Fibroblast of lung (primary cell): Measurements from ENCODE around the gene GATA5. TPM values are rescaled to one million over a fixed set of nuclear protein-coding genes. Genes with fewer than 3 reads are reported as not detected.

ENCODE experiments used
- DNase-seq, 2 donors: peaks; one replicate each; pipeline versions ENCODE4 v3.0.0 to v3.0.0-alpha.2; 2010; ENCODE audit warnings: low read depth in 2 of 2
- H2AFZ ChIP-seq: 2 replicates; pipeline ENCODE4 v1.5.1; 2012; ENCODE audit warnings: low read length, control low read depth, inconsistent platforms
- H3K27ac ChIP-seq: 2 replicates; pipeline ENCODE4 v1.5.1; 2011; ENCODE audit warnings: low read length, control low read depth; ENCODE audit not compliant: insufficient read depth
- H3K27me3 ChIP-seq: 2 replicates; pipeline ENCODE4 v1.5.1; 2011; ENCODE audit warnings: mild to moderate bottlenecking, low read length; ENCODE audit not compliant: control insufficient read depth, insufficient read depth
- H3K36me3 ChIP-seq: 2 replicates; pipeline ENCODE4 v1.5.1; 2011; ENCODE audit warnings: low read length; ENCODE audit not compliant: control insufficient read depth, insufficient read depth
- H3K4me1 ChIP-seq: 2 replicates; pipeline ENCODE4 v1.5.1; 2011; ENCODE audit warnings: low read length; ENCODE audit not compliant: control insufficient read depth, insufficient read depth; ENCODE audit errors: extremely low read depth
- H3K4me2 ChIP-seq: 2 replicates; pipeline ENCODE4 v1.5.1; 2011; ENCODE audit warnings: low read length, control low read depth; ENCODE audit not compliant: insufficient read depth; ENCODE audit errors: extremely low read depth
- H3K4me3 ChIP-seq, 4 experiments: fragments of 200-600 bp in 1 of 4; sonication (generic) in 1 of 4; replicated peaks in 1 of 4; 2 replicates each; pipeline ENCODE4 v1.5.1; 2011 to 2016; ENCODE audit warnings: low read length in 4 of 4, low read depth in 3 of 4, mild to moderate bottlenecking in 3 of 4, control low read depth in 2 of 4, inconsistent platforms in 1 of 4, mixed read lengths in 1 of 4; ENCODE audit not compliant: insufficient read depth in 1 of 4; ENCODE audit errors: control extremely low read depth in 1 of 4
- H3K79me2 ChIP-seq: 2 replicates; pipeline ENCODE4 v1.5.1; 2012; ENCODE audit warnings: mild to moderate bottlenecking, low read length, inconsistent platforms; ENCODE audit not compliant: control insufficient read depth, insufficient read depth
- H3K9ac ChIP-seq: 2 replicates; pipeline ENCODE4 v1.5.1; 2011; ENCODE audit warnings: mild to moderate bottlenecking, low read length, control low read depth; ENCODE audit not compliant: insufficient read depth
- H3K9me3 ChIP-seq: 2 replicates; pipeline ENCODE4 v1.5.1; 2012; ENCODE audit warnings: low read depth, low read length; ENCODE audit not compliant: control insufficient read depth, insufficient read depth
- H4K20me1 ChIP-seq: 2 replicates; pipeline ENCODE4 v1.5.1; 2011; ENCODE audit warnings: low read length; ENCODE audit not compliant: control insufficient read depth, insufficient read depth; ENCODE audit errors: extremely low read depth
- EZH2 ChIP-seq: IDR thresholded peaks from 2 replicates; pipeline ENCODE4 v1.5.1; 2012; ENCODE audit warnings: low read length, control low read depth, mild to moderate bottlenecking; ENCODE audit errors: missing control alignments
- polyA plus RNA-seq, 2 donors: library from polyadenylated mRNA; depleted of rRNA in 1 of 2; stranded (reverse) in 1 of 2; unstranded in 1 of 2; fragments of >200 nt; gene quantifications; 2 replicates each; pipeline ENCODE4 v1.2.1, GENCODE V29; 2011 to 2012; ENCODE audit warnings: missing spikeins in 1 of 2
- total RNA-seq: library from RNA; depleted of rRNA; stranded (reverse); fragments of >200 nt; gene quantifications from 2 replicates; pipeline ENCODE4 v1.2.1, GENCODE V29; 2014
- TF ChIP-seq, protein P1 (sequence below), 2 donors: IDR thresholded peaks in 1 of 2; conservative IDR thresholded peaks in 1 of 2; 1 replicate in 1 of 2; 2 replicates in 1 of 2; pipeline ENCODE4 v1.5.1; 2011 to 2012; ENCODE audit warnings: low read length in 2 of 2, control low read depth in 1 of 2, inconsistent platforms in 1 of 2, low read depth in 1 of 2, mild to moderate bottlenecking in 1 of 2

The GATA5 gene
- total and polyA plus RNA-seq, 2 donors (not counting 1 experiment from before 2014, with no cell fraction given): 0.02 to 0.83 TPM

DNA sequence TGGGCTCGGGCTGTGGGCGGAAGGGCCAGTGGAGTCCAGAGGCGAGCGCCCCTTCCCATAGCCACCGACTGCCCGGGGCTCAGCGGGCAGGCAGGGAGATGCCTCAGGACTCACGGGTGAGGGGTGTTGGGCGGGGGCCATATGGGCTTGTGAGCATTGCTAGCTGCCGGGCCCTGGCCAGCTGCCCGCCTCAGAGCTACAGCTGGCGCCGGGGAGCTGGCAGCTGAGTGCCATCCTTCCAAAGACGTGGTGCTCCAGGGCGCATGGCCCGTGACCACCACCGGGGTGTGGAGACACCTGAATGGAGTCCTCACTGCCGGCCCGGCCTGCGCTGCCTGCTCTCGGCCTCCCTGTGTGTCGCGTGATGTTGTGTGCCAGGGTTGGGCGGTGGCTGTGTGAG is 37.9 kb downstream of the GATA5 start:
- Histone ChIP-seq H3K4me3 (no peak overlapping the region), H3K36me3 (no peaks in the 10 kb centered on the region), H3K9ac (peak overlapping the region; percentile 23), H4K20me1 (no peaks in the 10 kb centered on the region), H3K79me2 (no peaks in the 10 kb centered on the region), H3K9me3 (no peaks in the 10 kb centered on the region), H3K4me2 (no peak overlapping the region), H3K27ac (no peak overlapping the region), H3K4me1 (no peaks in the 10 kb centered on the region), H2AFZ (no peak overlapping the region), H3K27me3 (peaks cover 29% of the 10 kb centered on the region)
- no peak for DNase-seq
- TF ChIP-seq, protein P1, sequence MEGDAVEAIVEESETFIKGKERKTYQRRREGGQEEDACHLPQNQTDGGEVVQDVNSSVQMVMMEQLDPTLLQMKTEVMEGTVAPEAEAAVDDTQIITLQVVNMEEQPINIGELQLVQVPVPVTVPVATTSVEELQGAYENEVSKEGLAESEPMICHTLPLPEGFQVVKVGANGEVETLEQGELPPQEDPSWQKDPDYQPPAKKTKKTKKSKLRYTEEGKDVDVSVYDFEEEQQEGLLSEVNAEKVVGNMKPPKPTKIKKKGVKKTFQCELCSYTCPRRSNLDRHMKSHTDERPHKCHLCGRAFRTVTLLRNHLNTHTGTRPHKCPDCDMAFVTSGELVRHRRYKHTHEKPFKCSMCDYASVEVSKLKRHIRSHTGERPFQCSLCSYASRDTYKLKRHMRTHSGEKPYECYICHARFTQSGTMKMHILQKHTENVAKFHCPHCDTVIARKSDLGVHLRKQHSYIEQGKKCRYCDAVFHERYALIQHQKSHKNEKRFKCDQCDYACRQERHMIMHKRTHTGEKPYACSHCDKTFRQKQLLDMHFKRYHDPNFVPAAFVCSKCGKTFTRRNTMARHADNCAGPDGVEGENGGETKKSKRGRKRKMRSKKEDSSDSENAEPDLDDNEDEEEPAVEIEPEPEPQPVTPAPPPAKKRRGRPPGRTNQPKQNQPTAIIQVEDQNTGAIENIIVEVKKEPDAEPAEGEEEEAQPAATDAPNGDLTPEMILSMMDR (conservative IDR thresholded peaks at IDR 0.05 in 1 of 2, IDR thresholded peaks at IDR 0.05 in 1 of 2; ENCODE audit: low read depth in 1 of 2, low read length in 2 of 2): no peak
- TF ChIP-seq EZH2: no peak

DNA sequence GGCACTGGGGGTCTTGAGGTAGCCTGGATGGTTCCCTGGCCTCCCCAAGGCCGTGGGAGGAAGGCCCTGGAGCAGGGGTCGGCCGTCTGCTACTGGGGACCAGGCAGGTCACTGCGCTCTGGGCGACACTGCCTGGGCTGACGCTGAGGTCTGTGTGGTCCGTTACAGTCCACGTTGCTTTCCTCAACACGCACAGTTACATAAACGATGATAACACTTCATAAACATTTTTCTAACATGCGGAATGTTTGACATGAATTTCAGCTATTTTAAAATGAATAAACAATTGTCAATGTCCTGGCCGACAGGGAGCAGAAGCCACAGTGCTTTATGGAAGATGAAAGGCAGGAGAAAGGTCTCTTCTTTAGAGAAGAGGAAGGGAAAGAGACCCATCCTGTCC is 38.3 kb downstream of the GATA5 start:
- no peak overlapping the region for H2AFZ ChIP-seq
- peaks cover 29% of the 10 kb centered on the region for H3K27me3 ChIP-seq
- DNase-seq: no peak
- H3K36me3 ChIP-seq: no peaks in the 10 kb centered on the region
- H3K27ac ChIP-seq: no peak overlapping the region
- no peak overlapping the region for H3K9ac ChIP-seq
- TF ChIP-seq, protein P1 (conservative IDR thresholded peaks at IDR 0.05 in 1 of 2, IDR thresholded peaks at IDR 0.05 in 1 of 2; ENCODE audit: low read depth in 1 of 2, low read length in 2 of 2): no peak
- no peak for TF ChIP-seq EZH2
- H3K79me2 ChIP-seq: no peaks in the 10 kb centered on the region
- no peaks in the 10 kb centered on the region for H4K20me1 ChIP-seq
- H3K4me2 ChIP-seq: no peak overlapping the region
- H3K4me1 ChIP-seq: no peaks in the 10 kb centered on the region
- no peaks in the 10 kb centered on the region for H3K9me3 ChIP-seq
- H3K4me3 ChIP-seq: no peak overlapping the region

DNA sequence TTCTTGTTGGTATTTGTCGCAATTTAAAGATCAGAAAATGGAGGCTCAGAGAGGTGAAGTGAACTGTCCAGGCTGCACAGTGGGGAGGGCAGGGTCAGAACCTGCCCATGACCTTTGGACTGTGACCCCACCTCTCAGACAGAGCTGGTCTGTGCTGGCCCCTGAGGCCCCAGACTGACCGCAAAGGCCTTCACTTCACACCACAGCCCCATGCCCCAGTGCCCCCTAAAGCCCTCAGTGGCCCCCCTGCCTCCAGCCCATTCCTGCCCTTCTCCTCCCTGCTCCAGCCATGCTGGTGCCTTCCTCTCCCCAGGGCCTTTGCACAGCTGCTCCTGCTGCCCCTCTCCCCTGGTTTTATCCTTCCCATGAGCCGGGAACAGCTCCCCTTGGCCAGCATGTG is 39.1 kb downstream of the GATA5 start:
- no peak for DNase-seq
- peaks cover 33% of the 10 kb centered on the region for H3K27me3 ChIP-seq
- no peak overlapping the region for H3K9ac ChIP-seq
- no peaks in the 10 kb centered on the region for H3K9me3 ChIP-seq
- H2AFZ ChIP-seq: no peak overlapping the region
- H3K4me2 ChIP-seq: no peak overlapping the region
- H3K36me3 ChIP-seq: no peaks in the 10 kb centered on the region
- TF ChIP-seq, protein P1 (conservative IDR thresholded peaks at IDR 0.05 in 1 of 2, IDR thresholded peaks at IDR 0.05 in 1 of 2; ENCODE audit: low read depth in 1 of 2, low read length in 2 of 2): no peak
- TF ChIP-seq EZH2: no peak
- no peaks in the 10 kb centered on the region for H3K79me2 ChIP-seq
- H3K27ac ChIP-seq: no peak overlapping the region
- no peaks in the 10 kb centered on the region for H3K4me1 ChIP-seq
- H4K20me1 ChIP-seq: no peaks in the 10 kb centered on the region
- no peak overlapping the region for H3K4me3 ChIP-seq
